OCI-LY7 (cell line): Measurements from ENCODE around the gene PSMB5. TPM values are rescaled to one million over a fixed set of nuclear protein-coding genes. Genes with fewer than 3 reads are reported as not detected.
A peak's percentile ranks its signal among the peaks of the same experiment; 100 is the strongest.

Source experiments
- BruUV-seq: library from RNA; stranded (reverse); fragments of 400-500 nt; replicated peaks from 2 replicates; lab custom pipeline; 2021; lab: Mats Ljungman, UMichigan
- CTCF ChIA-PET: fragments of 300-600 bp; sonication (Branson Sonifier 250); formaldehyde crosslinking; loops from one replicate; lab custom pipeline; 2022; ENCODE audit warnings: antibody characterized with exemption; ENCODE audit not compliant: unreplicated experiment; lab: Charles Lee
- POLR2A ChIA-PET: fragments of 300-600 bp; sonication (Branson Sonifier 250); formaldehyde crosslinking; loops from one replicate; lab custom pipeline; 2022; ENCODE audit warnings: antibody characterized with exemption; lab: Charles Lee
- DNase-seq: peaks from one replicate; pipeline ENCODE4 v3.0.0-alpha.2; 2015; ENCODE audit warnings: low spot score
- H2AFZ ChIP-seq: fragments of 200-600 bp; sonication (generic), shearing (Covaris generic); 2 replicates; pipeline ENCODE4 v1.6.1; 2014; ENCODE audit warnings: mild to moderate bottlenecking, antibody characterized with exemption, low read length, moderate library complexity
- H3K27ac ChIP-seq: fragments of 200-600 bp; sonication (generic); 2 replicates; pipeline ENCODE4 v1.5.1; 2014; ENCODE audit warnings: mixed run types, low read depth, mild to moderate bottlenecking, moderate library complexity, low read length, inconsistent platforms; ENCODE audit not compliant: poor library complexity, severe bottlenecking
- H3K36me3 ChIP-seq: fragments of 200-600 bp; sonication (generic); 2 replicates; pipeline ENCODE4 v1.6.1; 2014; ENCODE audit warnings: mild to moderate bottlenecking, antibody characterized with exemption, low read length, moderate library complexity, mixed read lengths; ENCODE audit not compliant: insufficient read depth
- H3K4me1 ChIP-seq: fragments of 200-600 bp; sonication (generic); 2 replicates; pipeline ENCODE4 v1.5.1; 2014; ENCODE audit warnings: mild to moderate bottlenecking, low read length; ENCODE audit not compliant: insufficient read depth, poor library complexity, severe bottlenecking
- H3K4me2 ChIP-seq: fragments of 200-600 bp; sonication (generic); 2 replicates; pipeline ENCODE4 v1.6.1; 2014; ENCODE audit warnings: mild to moderate bottlenecking, low read length
- H3K4me3 ChIP-seq: fragments of 200-600 bp; sonication (generic); 2 replicates; pipeline ENCODE4 v1.5.1; 2014; ENCODE audit warnings: mild to moderate bottlenecking, low read depth, low read length; ENCODE audit not compliant: poor library complexity, severe bottlenecking
- H3K79me2 ChIP-seq: fragments of 200-600 bp; sonication (generic); 2 replicates; pipeline ENCODE4 v1.6.1; 2016; ENCODE audit warnings: low read depth, mild to moderate bottlenecking, low read length, moderate library complexity, mixed read lengths; ENCODE audit not compliant: insufficient read depth
- H3K9me2 ChIP-seq: fragments of 200-600 bp; sonication (generic); 2 replicates; pipeline ENCODE4 v1.6.1; 2016; ENCODE audit warnings: mild to moderate bottlenecking, low read length, mixed read lengths; ENCODE audit not compliant: insufficient read depth
- H3K9me3 ChIP-seq: fragments of 200-600 bp; sonication (generic); 2 replicates; pipeline ENCODE4 v1.6.1; 2014; ENCODE audit warnings: mild to moderate bottlenecking, mixed run types, low read length, mixed read lengths
- H4K20me1 ChIP-seq: fragments of 200-600 bp; sonication (generic); 2 replicates; pipeline ENCODE4 v1.6.1; 2014; ENCODE audit warnings: mild to moderate bottlenecking, antibody characterized with exemption, low read length, moderate library complexity, mixed read lengths; ENCODE audit not compliant: insufficient read depth
- CTCF ChIP-seq: fragments of 200-600 bp; sonication (generic); conservative IDR thresholded peaks from 2 replicates; pipeline ENCODE4 v1.5.1; 2014; ENCODE audit warnings: mild to moderate bottlenecking, antibody characterized with exemption, low read length, moderate library complexity, mixed read lengths
- EZH2phosphoT487 ChIP-seq: fragments of 200-600 bp; sonication (generic); IDR thresholded peaks from 2 replicates; pipeline ENCODE4 v1.6.1; 2018; ENCODE audit warnings: low read depth, borderline replicate concordance, mild to moderate bottlenecking, mixed run types, antibody characterized with exemption, low read length, moderate library complexity, mixed read lengths
- intact Hi-C: fragments of 100-400 bp; cut with micrococcal nuclease; formaldehyde crosslinking; loops from one replicate; pipeline ENCODE4 v1.10.0; 2022; ENCODE audit not compliant: unreplicated experiment
- total RNA-seq, 2 experiments: library from RNA; depleted of rRNA in 1 of 2; stranded (reverse); fragments of >200 nt in 1 of 2; shearing (Covaris generic) in 1 of 2; gene quantifications; 2 replicates each; pipeline ENCODE4 v1.2.3, GENCODE V29; 2014 to 2022

Gene PSMB5
- total RNA-seq, 2 experiments from 2014 or later, result 111 to 122 TPM

DNA sequence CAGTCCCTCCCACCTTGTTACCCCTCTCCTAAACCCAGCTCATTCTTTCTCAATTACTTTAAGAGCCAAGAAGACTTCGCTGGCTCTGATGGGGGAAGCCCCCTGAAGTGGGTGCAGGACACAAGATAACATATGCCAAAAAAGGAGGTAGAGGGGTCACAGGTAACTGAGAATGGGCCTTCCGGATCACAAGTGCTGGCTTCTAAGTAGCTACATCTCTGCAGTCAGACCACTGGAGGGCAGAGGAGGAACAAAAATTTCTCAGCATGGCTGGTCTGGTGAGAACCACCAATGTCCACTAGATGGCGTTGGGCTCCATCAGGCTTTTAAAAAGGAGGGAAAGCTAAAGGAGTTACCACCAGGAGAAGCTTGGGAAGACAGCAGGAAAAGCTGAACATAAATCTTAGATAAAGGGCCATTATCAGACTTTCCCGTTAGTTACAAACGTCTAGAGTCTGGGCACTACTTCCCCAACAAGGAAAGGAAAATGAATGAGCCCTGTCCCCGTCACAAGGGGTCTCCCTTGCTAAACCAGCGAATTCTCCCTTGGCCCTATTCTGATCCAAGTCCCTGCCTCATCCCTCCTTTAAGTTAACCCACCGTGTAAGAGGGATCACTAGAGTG, 34.2 kb upstream of the PSMB5 start:
- POLR2A ChIA-PET, result interaction anchor here (0.6 to 1.4 kb wide), 3 partner anchors 26 to 199 kb away, joined by 3 to 5 read pairs (median 3); partner anchors contain the start of genes ACIN1 and C14orf119
- TF ChIP-seq CTCF (peak; percentile 100), EZH2phosphoT487 (no peak)
- DNase-seq, result peak; percentile 87
- CTCF ChIA-PET, result interaction anchor here (0.9 to 1.7 kb wide), 12 partner anchors 9 to 115 kb away, joined by 3 to 12 read pairs (median 4); partner anchors contain the start of genes ACIN1, C14orf119, CEBPE and SLC7A8
- H3K9me2 ChIP-seq, result no peaks in the 10 kb centered on the region
- peaks cover 45% of the 10 kb centered on the region for H3K79me2 ChIP-seq
- 0 out of 2 replicates have a peak, but pooled peaks cover 9% of the 10 kb centered on the region for H4K20me1 ChIP-seq
- intact Hi-C loops, result loop anchor here (1.0 kb wide), 2 partner anchors 51 to 118 kb away; no protein-coding TSS in a partner anchor
- peaks cover 29% of the 10 kb centered on the region for H3K4me1 ChIP-seq
- peak overlapping the region; percentile 25 for H3K27ac ChIP-seq
- H3K36me3 ChIP-seq, result peaks cover 83% of the 10 kb centered on the region
- peak overlapping the region; percentile 42 for H3K4me2 ChIP-seq
- H2AFZ ChIP-seq, result no peak overlapping the region
- H3K9me3 ChIP-seq, result no peaks in the 10 kb centered on the region
- H3K4me3 ChIP-seq, result no peak overlapping the region
- BruUV-seq, result no TSS peak

DNA sequence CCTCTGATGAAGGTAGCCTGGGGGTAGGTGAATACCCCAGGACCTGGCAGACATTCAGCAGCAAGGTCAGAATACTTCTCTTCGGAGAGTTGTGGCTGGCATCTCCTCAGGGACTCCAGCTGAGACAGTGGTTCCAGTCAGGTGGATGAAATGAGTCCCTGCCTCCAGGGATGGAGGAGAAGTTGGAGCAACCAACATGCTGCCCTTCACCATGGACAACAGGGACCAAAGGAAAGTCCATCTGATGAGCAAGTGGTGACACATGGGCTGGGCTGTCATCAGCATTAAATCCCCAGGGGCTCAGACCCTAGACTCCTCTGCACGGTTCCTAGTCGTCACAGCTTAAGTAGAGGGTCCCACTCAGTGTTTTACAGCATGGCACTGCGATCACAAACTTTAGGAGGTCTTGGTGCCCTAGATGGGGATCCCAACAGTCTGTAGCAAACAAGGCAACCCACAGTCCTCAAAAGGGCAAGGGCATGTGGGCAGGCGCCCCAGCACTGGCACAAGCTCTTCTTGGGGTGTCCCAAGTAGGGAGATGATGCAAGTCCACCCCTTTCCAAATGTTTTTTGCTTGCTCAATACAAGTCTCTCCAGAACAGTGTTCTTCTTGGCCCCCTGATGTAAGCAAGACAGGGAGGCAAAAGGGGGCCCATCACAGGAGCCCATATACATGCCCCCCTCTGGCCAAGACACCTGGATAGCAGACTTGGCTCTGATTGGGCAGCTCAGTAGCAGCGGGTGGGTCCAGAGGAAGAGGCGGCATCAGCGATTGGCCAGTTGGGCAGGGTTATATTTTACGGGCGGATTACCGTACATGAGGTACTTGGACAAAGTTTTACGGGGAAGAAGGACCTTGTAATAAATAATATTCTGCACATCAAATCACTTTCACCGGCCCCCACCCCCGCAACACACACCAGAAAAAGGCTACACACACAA, 33.4 kb upstream of the PSMB5 start:
- Histone ChIP-seq H3K4me3 (no peak overlapping the region), H2AFZ (no peak overlapping the region), H3K27ac (no peak overlapping the region), H3K36me3 (peaks cover 84% of the 10 kb centered on the region), H3K4me1 (peaks cover 29% of the 10 kb centered on the region), H3K79me2 (peaks cover 45% of the 10 kb centered on the region), H3K4me2 (peak overlapping the region; percentile 42), H4K20me1 (0 out of 2 replicates have a peak, but pooled peaks cover 9% of the 10 kb centered on the region), H3K9me2 (no peaks in the 10 kb centered on the region), H3K9me3 (no peaks in the 10 kb centered on the region)
- intact Hi-C loops, result no loop called here
- DNase-seq, result no peak
- BruUV-seq, result no TSS peak
- TF ChIP-seq EZH2phosphoT487, result no peak
- no peak for TF ChIP-seq CTCF
- ChIA-PET CTCF (interaction anchor here (0.6 to 1.7 kb wide), 13 partner anchors 9 to 196 kb away, joined by 3 to 12 read pairs (median 4); partner anchors contain the start of genes ACIN1, C14orf119, CEBPE and SLC7A8), POLR2A (interaction anchor here (1.1 to 1.4 kb wide), 2 partner anchors 27 to 82 kb away, joined by 3 to 5 read pairs; partner anchors contain the start of genes ACIN1 and C14orf119)
